ENCODE data around the gene TM4SF4. TPM values are rescaled to one million over a fixed set of nuclear protein-coding genes. Genes with fewer than 3 reads are reported as not detected.
A peak's percentile ranks its signal among the peaks of the same experiment; 100 is the strongest.

Gene TM4SF4
- total RNA-seq, 1 experiment from 2014 or later: not detected

- Histone ChIP-seq H2BK120ac (ENCODE audit: low read depth, low read length, poor library complexity, severe bottlenecking) (no peak overlapping the region), H3K23me2 (ENCODE audit: insufficient read length, low read depth, low read length, poor library complexity, severe bottlenecking) (no peaks in the 10 kb centered on the region), H2AFZ (ENCODE audit: low read length) (no peak overlapping the region), H4K91ac (ENCODE audit: insufficient read length, low read depth, low read length) (no peak overlapping the region), H3K56ac (ENCODE audit: insufficient read length, low read depth, low read length) (no peak overlapping the region), H2BK5ac (ENCODE audit: insufficient read length, low read length) (no peak overlapping the region), H3T11ph (ENCODE audit: low read length) (no peak overlapping the region), H4K5ac (ENCODE audit: insufficient read length, low read depth, low read length) (no peak overlapping the region), H4K8ac (replicated peaks; ENCODE audit: insufficient read length, low read depth, low read length) (no peak overlapping the region), H4K20me1 (ENCODE audit: control insufficient read depth, insufficient read depth, insufficient read length) (no peaks in the 10 kb centered on the region), H3K4me2 (ENCODE audit: insufficient read depth, insufficient read length, low read length) (no peak overlapping the region), H2BK15ac (ENCODE audit: low read depth, low read length) (no peak overlapping the region), H2AK5ac (ENCODE audit: insufficient read length, low read length) (no peak overlapping the region), H3K23ac (ENCODE audit: insufficient read length, low read depth, low read length) (no peak overlapping the region), H3K18ac (ENCODE audit: insufficient read length, low read depth, low read length) (no peak overlapping the region), H3K4me1 (ENCODE audit: insufficient read depth, low read length) (no peaks in the 10 kb centered on the region), H3K79me2 (ENCODE audit: insufficient read depth, low read length) (no peaks in the 10 kb centered on the region), H3K14ac (ENCODE audit: insufficient read depth, low read length) (no peak overlapping the region), H3K9ac (ENCODE audit: extremely low read depth, insufficient read length, low read length) (no peak overlapping the region), H2BK12ac (ENCODE audit: insufficient read length, low read depth, low read length) (no peak overlapping the region), H3K27me3 (ENCODE audit: insufficient read depth, low read length) (no peaks in the 10 kb centered on the region), H3K27ac (ENCODE audit: insufficient read length, low read depth, low read length) (no peak overlapping the region), H3K79me1 (ENCODE audit: insufficient read depth, low read depth, low read length, poor library complexity, severe bottlenecking) (no peaks in the 10 kb centered on the region), H2BK20ac (ENCODE audit: low read depth, low read length, poor library complexity, severe bottlenecking) (no peak overlapping the region), H3K4ac (ENCODE audit: low read depth, low read length) (no peak overlapping the region), H3K9me3 (ENCODE audit: control insufficient read depth, low read depth, low read length) (no peaks in the 10 kb centered on the region)
- no peak for DNase-seq
- no peaks in the 10 kb centered on the region; a peak in 2 of 5 replicates for H3K9me3 Mint-ChIP-seq
- no CpG with 5 or more reads among the region's 6 CpGs for WGBS (ENCODE audit: extremely low coverage, insufficient read length, low lambda C conversion rate)
- no peak for TF ChIP-seq CTCF (conservative IDR thresholded peaks at IDR 0.05)
- no peaks in the 10 kb centered on the region for H3K36me3 Mint-ChIP-seq (ENCODE audit: insufficient read depth in 1 of 3, low read depth in 3 of 3)
- no peak overlapping the region for H3K4me3 Mint-ChIP-seq
- H3K27ac Mint-ChIP-seq: 0 out of 7 replicates have a peak overlapping the region, but pooled peaks of 1 of the 3 experiments have one; percentile 14
- peaks cover 9 to 11% of the 10 kb centered on the region in 2 experiments for H3K4me1 Mint-ChIP-seq
- H3K27me3 Mint-ChIP-seq (ENCODE audit: low read depth): peaks cover 2% of the 10 kb centered on the region
Measured at GRCh38 chr3:149495581-149496125, 21.2 kb downstream of the TM4SF4 start.
